Caco-2 (cell line): Measurements from ENCODE around the gene GEMIN4. TPM values are rescaled to one million over a fixed set of nuclear protein-coding genes. Genes with fewer than 3 reads are reported as not detected.

ENCODE experiments used
- BruUV-seq: library from RNA; stranded (reverse); fragments of 400-500 nt; replicated peaks from 2 replicates; lab custom pipeline; 2021; lab: Mats Ljungman, UMichigan
- CTCF ChIA-PET: fragments of 300-600 bp; sonication (Branson Sonifier 250); formaldehyde crosslinking; loops from one replicate; lab custom pipeline; 2022; ENCODE audit warnings: antibody characterized with exemption; lab: Charles Lee
- POLR2A ChIA-PET: fragments of 300-600 bp; sonication (Branson Sonifier 250); formaldehyde crosslinking; loops from one replicate; lab custom pipeline; 2022; ENCODE audit warnings: antibody characterized with exemption; lab: Charles Lee
- DNase-seq, 2 experiments: peaks; one replicate each; pipeline versions ENCODE4 v3.0.0 to v3.0.0-alpha.2; 2020 to 2022
- H3K27me3 ChIP-seq: replicated peaks from 2 replicates; pipeline ENCODE4 v1.6.0; 2011; ENCODE audit warnings: low read length; ENCODE audit not compliant: control insufficient read depth, insufficient read depth
- H3K36me3 ChIP-seq: 2 replicates; pipeline ENCODE4 v1.5.1; 2011; ENCODE audit warnings: low read length; ENCODE audit not compliant: control insufficient read depth, insufficient read depth
- H3K4me1 ChIP-seq: fragments of 250-450 bp; sonication (Bioruptor Pico); 2 replicates; pipeline ENCODE4 v1.5.1; 2020; ENCODE audit warnings: mild to moderate bottlenecking
- H3K4me3 ChIP-seq: 2 replicates; pipeline ENCODE4 v1.5.1; 2011; ENCODE audit warnings: low read depth, mild to moderate bottlenecking, control low read depth, low read length
- H3K9me3 ChIP-seq: fragments of 250-450 bp; sonication (Bioruptor Pico); 2 replicates; pipeline ENCODE4 v1.5.1; 2020; ENCODE audit warnings: mild to moderate bottlenecking, moderate library complexity
- H3K27ac Mint-ChIP-seq: one replicate; pipeline ENCODE4 v1.8.0; 2022; ENCODE audit warnings: mixed read lengths; ENCODE audit not compliant: unreplicated experiment
- H3K27me3 Mint-ChIP-seq: one replicate; pipeline ENCODE4 v1.8.0; 2022; ENCODE audit warnings: mixed read lengths; ENCODE audit not compliant: insufficient read depth, unreplicated experiment
- H3K36me3 Mint-ChIP-seq: one replicate; pipeline ENCODE4 v1.8.0; 2022; ENCODE audit warnings: mild to moderate bottlenecking, mixed read lengths; ENCODE audit not compliant: insufficient read depth, unreplicated experiment
- H3K4me1 Mint-ChIP-seq: one replicate; pipeline ENCODE4 v1.8.0; 2022; ENCODE audit warnings: low read depth, mixed read lengths; ENCODE audit not compliant: unreplicated experiment
- H3K4me3 Mint-ChIP-seq: one replicate; pipeline ENCODE4 v1.8.0; 2022; ENCODE audit warnings: mild to moderate bottlenecking, moderate library complexity, mixed read lengths; ENCODE audit not compliant: unreplicated experiment
- H3K9me3 Mint-ChIP-seq: one replicate; pipeline ENCODE4 v1.8.0; 2022; ENCODE audit warnings: mixed read lengths; ENCODE audit not compliant: unreplicated experiment
- intact Hi-C: fragments of 100-400 bp; cut with micrococcal nuclease; formaldehyde crosslinking; loops from one replicate; pipeline ENCODE4 v1.10.0; 2022; ENCODE audit not compliant: unreplicated experiment
- total RNA-seq: library from RNA; stranded (reverse); gene quantifications from 2 replicates; pipeline ENCODE4 v1.2.3, GENCODE V29; 2022
- TF ChIP-seq, protein P1 (sequence below), 2 experiments: fragments of 200-600 bp in 1 of 2; IDR thresholded peaks; 1 replicate in 1 of 2; 2 replicates in 1 of 2; pipeline versions ENCODE4 v1.5.1 to v1.8.0; 2011 to 2022; ENCODE audit warnings: antibody characterized with exemption in 1 of 2, control low read depth in 1 of 2, inconsistent platforms in 1 of 2, low read depth in 1 of 2, low read length in 1 of 2, mild to moderate bottlenecking in 1 of 2, moderate library complexity in 1 of 2; ENCODE audit not compliant: insufficient read depth in 1 of 2, severe bottlenecking in 1 of 2, unreplicated experiment in 1 of 2

The GEMIN4 gene
- total RNA-seq, 1 experiment from 2014 or later, result 19.1 TPM

DNA sequence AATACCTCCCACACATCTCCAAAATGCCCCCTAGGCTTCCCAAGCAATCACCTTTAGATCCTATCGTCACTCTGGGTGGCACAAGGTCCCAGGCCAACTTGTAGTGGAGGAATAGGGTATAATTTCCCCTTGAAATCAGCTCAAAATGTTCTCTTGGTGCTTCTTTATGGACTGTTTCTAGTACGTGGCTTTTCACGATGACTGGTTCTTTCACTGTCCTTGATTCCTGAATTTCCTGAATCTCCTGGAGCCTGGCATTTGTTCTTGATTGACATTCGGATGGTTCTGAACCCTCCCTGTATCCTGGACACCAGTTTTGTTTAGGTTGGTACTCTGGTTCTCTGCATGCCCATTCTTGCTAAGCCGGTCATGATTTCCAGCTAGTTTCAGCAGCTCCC lies 30.5 kb downstream of the GEMIN4 start:
- TF ChIP-seq, protein P1, sequence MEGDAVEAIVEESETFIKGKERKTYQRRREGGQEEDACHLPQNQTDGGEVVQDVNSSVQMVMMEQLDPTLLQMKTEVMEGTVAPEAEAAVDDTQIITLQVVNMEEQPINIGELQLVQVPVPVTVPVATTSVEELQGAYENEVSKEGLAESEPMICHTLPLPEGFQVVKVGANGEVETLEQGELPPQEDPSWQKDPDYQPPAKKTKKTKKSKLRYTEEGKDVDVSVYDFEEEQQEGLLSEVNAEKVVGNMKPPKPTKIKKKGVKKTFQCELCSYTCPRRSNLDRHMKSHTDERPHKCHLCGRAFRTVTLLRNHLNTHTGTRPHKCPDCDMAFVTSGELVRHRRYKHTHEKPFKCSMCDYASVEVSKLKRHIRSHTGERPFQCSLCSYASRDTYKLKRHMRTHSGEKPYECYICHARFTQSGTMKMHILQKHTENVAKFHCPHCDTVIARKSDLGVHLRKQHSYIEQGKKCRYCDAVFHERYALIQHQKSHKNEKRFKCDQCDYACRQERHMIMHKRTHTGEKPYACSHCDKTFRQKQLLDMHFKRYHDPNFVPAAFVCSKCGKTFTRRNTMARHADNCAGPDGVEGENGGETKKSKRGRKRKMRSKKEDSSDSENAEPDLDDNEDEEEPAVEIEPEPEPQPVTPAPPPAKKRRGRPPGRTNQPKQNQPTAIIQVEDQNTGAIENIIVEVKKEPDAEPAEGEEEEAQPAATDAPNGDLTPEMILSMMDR (IDR thresholded peaks at IDR 0.05; ENCODE audit: insufficient read depth in 1 of 2, low read depth in 1 of 2, low read length in 1 of 2, severe bottlenecking in 1 of 2, unreplicated experiment in 1 of 2), result no peak
- Mint-ChIP-seq H3K27ac (no peak overlapping the region), H3K36me3 (no peaks in the 10 kb centered on the region), H3K4me1 (no peaks in the 10 kb centered on the region), H3K27me3 (no peaks in the 10 kb centered on the region), H3K9me3 (no peaks in the 10 kb centered on the region), H3K4me3 (no peak overlapping the region)
- ChIA-PET CTCF (interaction anchor here (0.6 kb wide), 1 partner anchor 31 kb away, joined by 3 read pairs; no protein-coding TSS in a partner anchor), POLR2A (no interaction called here)
- Histone ChIP-seq H3K4me1 (no peaks in the 10 kb centered on the region), H3K4me3 (no peak overlapping the region), H3K27me3 (no peaks in the 10 kb centered on the region), H3K36me3 (no peaks in the 10 kb centered on the region), H3K9me3 (no peaks in the 10 kb centered on the region)
- intact Hi-C loops, result no loop called here
- BruUV-seq, result no TSS peak
- DNase-seq, result no peak

DNA sequence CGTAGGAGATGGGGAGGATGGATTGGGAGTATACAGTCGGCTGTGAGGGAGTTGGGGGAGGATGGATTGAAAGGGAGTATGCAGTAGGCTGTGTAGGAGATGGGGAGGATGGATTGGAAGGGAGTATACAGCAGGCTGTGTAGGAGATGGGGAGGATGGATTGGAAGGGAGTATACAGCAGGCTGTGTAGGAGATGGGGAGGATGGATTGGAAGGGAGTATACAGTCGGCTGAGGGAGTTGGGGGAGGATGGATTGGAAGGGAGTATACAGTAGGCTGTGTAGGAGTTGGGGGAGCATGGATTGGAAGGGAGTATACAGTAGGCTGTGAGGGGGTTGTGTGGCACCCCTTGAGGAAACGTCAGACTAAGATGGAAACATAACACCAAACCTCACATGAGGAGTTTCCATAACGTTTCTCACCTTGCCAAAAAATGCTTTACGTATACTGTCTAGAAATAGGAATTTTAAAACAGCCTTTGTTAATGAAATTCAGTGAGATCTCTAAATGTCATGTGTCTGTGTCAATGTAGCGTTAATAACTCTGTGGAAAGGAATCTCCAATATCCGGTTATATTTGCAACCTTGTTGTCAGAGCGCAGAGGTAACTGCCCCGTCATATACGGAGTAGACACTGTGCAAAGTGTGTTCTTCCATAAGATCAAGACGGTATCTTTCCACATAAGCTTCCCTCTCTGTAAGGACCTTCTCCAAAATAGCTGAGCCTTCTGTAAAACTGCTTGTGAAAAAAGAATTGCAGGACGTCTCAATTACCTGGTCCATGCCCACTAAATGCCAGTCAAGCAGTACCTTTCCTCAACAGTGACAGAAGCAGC lies 31.1 kb downstream of the GEMIN4 start:
- ChIA-PET CTCF (interaction anchor here (0.6 kb wide), 1 partner anchor 32 kb away, joined by 3 read pairs; no protein-coding TSS in a partner anchor), POLR2A (no interaction called here)
- BruUV-seq, result no TSS peak
- H3K9me3 Mint-ChIP-seq, result no peaks in the 10 kb centered on the region
- no peaks in the 10 kb centered on the region for H3K36me3 ChIP-seq
- H3K9me3 ChIP-seq, result no peaks in the 10 kb centered on the region
- TF ChIP-seq, protein P1 (IDR thresholded peaks at IDR 0.05; ENCODE audit: insufficient read depth in 1 of 2, low read depth in 1 of 2, low read length in 1 of 2, severe bottlenecking in 1 of 2, unreplicated experiment in 1 of 2), result no peak
- intact Hi-C loops, result no loop called here
- H3K4me3 ChIP-seq, result no peak overlapping the region
- H3K4me3 Mint-ChIP-seq, result no peak overlapping the region
- H3K27me3 Mint-ChIP-seq, result no peaks in the 10 kb centered on the region
- H3K36me3 Mint-ChIP-seq, result no peaks in the 10 kb centered on the region
- no peaks in the 10 kb centered on the region for H3K27me3 ChIP-seq
- no peak overlapping the region for H3K27ac Mint-ChIP-seq
- no peaks in the 10 kb centered on the region for H3K4me1 Mint-ChIP-seq
- DNase-seq, result no peak
- H3K4me1 ChIP-seq, result no peaks in the 10 kb centered on the region

DNA sequence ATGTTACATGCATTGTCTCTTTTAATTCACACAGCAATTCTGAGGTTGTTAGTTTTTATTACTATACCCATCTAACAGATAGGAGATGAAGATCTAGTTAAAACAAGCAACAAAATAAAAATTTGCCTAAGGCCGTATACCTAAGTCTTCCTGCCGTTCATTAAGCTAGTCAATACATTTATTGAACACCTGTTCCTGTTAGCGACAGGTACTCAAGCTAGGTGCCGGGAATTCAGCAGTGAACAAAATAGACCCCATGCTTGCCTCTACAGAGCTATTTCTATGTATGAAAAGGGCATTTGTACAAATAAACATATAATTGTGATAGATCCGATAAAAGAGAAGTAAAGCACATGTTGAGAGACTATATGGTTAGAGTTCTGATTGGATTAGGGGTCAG lies 34.0 kb downstream of the GEMIN4 start:
- Histone ChIP-seq H3K4me3 (no peak overlapping the region), H3K36me3 (no peaks in the 10 kb centered on the region), H3K27me3 (no peaks in the 10 kb centered on the region), H3K4me1 (no peaks in the 10 kb centered on the region), H3K9me3 (no peaks in the 10 kb centered on the region)
- H3K4me3 Mint-ChIP-seq, result no peak overlapping the region
- H3K27ac Mint-ChIP-seq, result no peak overlapping the region
- peaks cover 5% of the 10 kb centered on the region for H3K36me3 Mint-ChIP-seq
- H3K9me3 Mint-ChIP-seq, result no peaks in the 10 kb centered on the region
- ChIA-PET POLR2A (no interaction called here), CTCF (no interaction called here)
- no peak for DNase-seq
- H3K4me1 Mint-ChIP-seq, result no peaks in the 10 kb centered on the region
- no peaks in the 10 kb centered on the region for H3K27me3 Mint-ChIP-seq
- intact Hi-C loops, result no loop called here
- TF ChIP-seq, protein P1 (IDR thresholded peaks at IDR 0.05; ENCODE audit: insufficient read depth in 1 of 2, low read depth in 1 of 2, low read length in 1 of 2, severe bottlenecking in 1 of 2, unreplicated experiment in 1 of 2), result no peak
- BruUV-seq, result no TSS peak
